T-helper 22 cell (primary cell): ENCODE results near the gene CHI3L2.
A peak's percentile ranks its signal among the peaks of the same experiment; 100 is the strongest.

Experiments
- DNase-seq: peaks from one replicate; pipeline ENCODE4 v3.0.0-alpha.2; 2020; ENCODE audit warnings: low read depth

The CHI3L2 gene, protein sequence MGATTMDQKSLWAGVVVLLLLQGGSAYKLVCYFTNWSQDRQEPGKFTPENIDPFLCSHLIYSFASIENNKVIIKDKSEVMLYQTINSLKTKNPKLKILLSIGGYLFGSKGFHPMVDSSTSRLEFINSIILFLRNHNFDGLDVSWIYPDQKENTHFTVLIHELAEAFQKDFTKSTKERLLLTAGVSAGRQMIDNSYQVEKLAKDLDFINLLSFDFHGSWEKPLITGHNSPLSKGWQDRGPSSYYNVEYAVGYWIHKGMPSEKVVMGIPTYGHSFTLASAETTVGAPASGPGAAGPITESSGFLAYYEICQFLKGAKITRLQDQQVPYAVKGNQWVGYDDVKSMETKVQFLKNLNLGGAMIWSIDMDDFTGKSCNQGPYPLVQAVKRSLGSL

DNA sequence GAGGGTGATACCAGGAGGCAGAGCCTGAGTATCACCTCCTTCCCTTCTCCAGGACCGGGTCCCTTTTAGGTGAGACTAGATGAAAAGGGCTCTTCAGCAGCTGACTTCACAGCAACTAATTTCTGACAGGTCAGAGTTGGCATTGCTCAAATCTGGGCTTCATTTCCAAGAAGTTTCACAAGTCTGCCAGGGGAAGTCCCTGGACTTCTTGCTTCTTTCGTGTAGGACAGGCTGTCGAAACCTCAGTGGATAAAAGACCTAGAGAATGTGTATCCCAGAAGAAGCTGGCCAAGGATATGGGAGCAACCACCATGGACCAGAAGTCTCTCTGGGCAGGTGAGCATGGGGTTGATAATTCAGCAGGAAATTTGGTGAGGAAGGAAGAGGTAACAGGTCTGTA lies at the start of gene CHI3L2:
Gene CHI3L2, plus strand, starts transcription at position 280 of the 400 bp plus-strand sequence. Its CDS starts 17 bp downstream, at position 297.
- DNase-seq: no peak

DNA sequence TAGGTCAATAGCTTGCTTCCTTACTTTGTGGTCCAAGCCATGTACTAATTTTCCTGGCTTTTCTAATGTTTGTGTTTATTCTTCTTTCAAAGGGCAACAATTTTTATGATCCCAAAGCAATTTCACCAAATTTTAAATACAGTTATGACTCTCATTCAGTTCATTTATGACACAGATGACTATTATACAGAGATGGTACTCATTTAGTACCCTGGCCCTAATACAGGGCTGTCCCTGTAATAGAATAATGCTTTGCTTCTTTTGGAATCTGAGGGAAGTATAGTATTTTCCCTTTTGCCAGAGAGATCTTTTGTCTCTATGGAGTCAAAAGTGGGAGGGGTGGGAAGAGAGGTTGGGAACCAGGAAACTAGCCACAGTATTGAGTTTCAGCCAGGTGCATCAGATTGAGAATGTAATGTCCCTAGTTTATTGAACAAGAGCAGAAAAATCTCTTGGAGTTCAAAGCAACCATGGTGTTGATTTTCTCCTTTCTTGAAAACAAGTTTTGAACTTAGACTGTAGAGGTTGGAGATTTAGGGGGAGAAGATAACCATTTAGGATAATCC lies 47.5 kb upstream of the CHI3L2 start:
- no peak for DNase-seq

DNA sequence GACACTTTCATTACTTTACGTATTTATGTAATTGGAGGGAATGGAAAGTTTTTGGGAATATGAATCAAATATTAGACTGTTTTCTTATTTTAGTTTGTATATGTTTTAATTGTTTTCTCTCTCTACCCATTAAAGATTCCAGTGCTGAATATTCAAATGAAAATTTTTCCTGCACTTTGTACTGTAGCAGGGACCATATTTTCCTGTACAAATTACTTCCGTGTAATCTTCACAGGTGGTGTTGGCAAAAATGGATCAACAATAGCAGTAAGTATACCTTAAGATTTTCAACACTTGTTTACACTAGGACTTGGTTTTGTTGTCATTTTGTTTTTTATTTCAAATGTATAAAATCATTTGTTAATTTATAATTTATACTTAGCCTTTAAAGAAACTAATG lies 45.5 kb upstream of the CHI3L2 start:
- DNase-seq: no peak

DNA sequence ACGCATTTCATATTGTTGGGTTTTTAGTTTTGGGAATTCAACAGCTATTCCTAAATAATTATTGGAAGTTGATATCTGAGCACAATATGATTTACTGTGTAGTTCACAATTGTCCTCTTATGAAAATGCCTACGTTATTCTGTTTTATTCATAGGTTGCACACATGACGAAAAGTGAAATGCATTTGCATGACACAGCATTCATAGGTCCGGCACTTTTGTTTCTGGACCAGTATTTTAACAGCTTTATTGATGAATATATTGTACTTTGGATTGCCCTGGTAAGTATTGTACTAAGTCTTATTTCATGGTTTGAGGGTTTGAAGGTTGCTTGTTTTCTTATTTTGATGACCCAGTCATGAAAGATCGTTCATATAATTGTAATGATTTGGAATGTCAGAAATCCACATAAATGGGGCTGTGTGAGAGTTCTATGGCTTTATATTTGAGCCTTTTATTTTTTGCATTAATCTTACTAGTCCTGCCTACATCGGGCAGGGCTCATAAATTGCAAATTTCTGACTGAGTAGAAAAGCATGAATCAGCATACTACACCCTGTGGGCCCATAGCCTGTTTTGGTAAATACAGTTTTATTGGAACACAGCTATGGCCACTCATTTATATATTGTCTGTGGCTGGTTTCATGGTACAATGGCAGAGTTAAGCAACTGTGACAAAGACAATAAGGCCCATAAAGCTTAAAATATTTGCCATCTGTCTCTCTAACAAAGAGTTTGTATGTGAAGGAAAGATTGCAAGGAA lies 44.0 kb upstream of the CHI3L2 start:
- no peak for DNase-seq

DNA sequence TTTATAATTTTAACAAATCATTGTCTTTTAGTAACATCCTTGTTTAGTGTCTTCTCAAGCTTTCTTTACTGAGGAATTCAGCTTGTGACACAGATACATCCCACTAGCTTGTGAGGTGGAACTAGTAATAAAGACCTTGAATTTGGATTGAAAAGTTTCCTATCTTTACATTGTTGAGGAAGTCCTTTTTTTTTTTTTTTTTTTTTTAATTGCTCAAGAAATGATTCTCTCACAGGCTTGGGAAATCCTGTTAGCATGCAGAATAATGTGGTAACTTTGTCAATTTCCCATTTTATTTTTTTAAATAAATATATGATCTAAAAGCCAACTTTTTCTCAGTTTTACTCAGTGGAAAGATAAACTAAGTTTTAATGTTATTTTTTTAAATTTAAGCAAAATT lies 42.9 kb upstream of the CHI3L2 start:
- no peak for DNase-seq

DNA sequence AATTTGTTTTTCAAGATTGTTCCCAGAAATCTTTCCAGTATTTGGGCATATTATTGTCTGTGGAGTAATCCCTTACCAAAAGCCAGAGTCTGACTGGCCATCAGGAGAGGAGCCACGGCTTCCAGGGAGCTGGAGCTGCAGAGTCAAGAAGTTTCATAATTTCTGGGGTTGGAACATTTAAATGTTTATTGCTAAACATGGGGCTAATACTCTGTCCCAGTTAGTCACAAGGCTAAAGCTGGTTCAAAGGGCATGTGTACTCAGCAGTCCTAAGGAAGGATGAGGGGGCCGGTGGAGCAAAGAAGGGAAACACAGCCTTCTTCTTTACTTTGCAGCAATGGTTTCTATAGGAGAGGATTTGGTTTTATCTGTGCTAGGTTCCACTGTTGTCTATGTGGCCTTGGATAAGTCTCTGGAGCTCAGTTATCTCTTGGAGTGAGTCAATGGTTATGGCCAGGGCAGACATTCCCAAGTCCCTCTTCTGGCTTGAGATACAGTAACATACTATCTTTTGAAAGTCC lies 36.5 kb upstream of the CHI3L2 start:
- DNase-seq: no peak

DNA sequence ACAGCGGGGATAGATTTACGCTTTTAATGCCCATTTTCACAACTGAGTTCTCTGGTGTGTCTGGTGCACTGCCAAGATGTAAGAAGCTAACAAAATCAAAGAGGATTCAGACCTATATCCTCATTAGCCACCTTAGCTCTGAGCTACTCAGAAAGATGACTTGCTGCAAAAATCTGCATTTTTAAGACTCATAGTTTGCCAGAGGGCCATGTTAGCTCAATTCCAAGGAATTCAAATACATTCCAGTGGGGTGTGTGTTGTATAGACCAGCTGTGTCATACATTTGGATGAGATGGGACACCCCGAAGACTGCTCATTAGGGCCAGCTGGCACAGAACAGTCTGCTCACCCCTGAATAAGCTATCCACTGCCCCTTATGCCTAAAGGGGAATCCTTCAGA lies 36.0 kb upstream of the CHI3L2 start:
- DNase-seq: no peak

DNA sequence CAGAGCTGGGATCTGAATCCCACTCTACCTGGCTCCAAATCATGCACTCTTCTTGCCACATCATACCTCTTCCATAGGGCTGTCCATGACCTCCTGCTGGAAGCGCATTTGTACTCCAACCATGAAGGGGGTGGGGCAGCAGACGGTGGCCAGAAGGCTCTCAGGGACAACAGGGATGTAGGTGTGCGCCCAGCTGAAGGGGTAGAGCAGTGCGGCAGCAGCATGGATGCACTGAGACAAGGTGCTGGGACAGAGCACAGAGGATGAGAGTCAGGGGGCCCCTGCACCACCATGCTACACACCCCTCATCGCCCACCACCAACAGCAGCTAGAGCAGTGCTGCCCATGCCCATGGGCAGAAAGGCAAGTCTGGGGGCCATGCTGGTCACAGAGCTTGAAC lies 35.4 kb upstream of the CHI3L2 start:
- no peak for DNase-seq

DNA sequence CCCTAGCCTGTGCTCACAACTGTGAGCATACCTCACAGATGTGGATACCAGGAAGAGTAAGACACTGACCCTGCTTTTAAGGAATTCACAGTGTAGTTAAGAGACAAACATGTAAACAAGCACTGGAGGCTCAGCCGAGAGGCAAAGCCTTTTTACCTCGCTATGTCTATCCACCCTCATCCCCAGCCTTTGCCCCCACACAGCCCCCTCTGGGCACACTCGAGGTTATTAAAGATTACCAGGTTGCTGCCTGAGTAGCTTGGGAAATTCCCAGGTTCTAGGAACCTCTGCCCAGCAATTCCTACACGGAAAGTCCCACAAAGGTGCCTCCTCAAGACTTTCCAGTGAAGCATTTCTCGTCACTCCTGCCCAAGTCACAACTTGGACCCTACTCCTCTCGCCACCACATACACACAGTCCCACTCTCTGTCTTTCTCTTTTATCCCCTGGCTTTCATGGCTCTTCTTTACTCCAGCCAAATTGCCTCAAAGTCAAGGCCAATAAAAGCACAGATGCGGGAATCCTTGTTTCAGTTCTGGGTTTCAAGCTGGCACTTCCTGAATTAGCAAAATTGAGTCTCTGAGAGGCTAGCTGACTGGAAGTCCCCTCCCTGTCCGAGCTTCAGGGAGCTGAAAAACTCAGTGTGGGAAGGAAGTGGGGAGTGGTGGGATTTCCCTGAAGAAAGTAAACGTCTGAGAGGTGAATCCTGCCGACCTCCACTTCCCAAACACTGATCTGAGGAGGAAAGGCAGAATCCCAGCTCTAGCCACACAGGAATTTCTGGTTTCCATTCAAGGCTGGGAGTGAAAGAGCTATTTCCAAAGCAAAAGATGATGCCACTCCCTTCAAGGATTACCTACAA lies 34.6 kb upstream of the CHI3L2 start:
- DNase-seq: peak; percentile 36

DNA sequence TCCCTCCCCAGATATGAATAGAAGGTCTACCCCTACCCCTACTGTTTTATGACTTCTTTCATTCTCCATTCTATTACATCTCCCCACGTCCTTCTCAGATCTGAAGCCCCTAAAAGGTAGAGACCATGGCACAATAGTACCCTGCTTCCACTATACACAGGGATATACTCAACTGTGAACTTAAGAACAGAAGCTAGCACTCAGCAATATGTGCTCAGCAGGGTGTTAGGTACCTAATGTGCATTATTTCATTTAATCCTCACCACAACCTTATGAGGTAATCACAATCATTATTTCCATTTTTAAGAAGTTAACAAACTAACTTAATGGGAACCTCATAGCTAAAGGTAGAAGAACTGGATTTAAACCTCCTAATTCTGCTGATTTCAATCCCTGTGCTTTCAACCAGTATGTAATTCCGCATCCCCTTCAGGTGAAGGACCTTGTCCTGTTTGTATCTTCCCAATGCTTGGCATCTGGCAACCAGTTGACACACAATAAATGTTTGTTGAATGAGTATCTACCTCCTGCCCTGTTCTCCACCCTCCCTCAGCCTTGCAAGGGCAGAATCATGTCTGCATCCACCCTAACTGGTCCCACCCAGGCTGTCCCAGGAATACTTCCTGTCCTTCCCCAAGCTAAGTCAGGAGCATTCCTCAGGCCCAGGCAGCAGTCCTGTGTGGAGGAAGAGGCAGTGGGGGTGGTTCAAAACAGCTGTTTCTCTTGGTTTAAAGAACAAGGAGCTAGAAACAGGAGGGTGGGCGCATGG lies 33.6 kb upstream of the CHI3L2 start:
- no peak for DNase-seq

DNA sequence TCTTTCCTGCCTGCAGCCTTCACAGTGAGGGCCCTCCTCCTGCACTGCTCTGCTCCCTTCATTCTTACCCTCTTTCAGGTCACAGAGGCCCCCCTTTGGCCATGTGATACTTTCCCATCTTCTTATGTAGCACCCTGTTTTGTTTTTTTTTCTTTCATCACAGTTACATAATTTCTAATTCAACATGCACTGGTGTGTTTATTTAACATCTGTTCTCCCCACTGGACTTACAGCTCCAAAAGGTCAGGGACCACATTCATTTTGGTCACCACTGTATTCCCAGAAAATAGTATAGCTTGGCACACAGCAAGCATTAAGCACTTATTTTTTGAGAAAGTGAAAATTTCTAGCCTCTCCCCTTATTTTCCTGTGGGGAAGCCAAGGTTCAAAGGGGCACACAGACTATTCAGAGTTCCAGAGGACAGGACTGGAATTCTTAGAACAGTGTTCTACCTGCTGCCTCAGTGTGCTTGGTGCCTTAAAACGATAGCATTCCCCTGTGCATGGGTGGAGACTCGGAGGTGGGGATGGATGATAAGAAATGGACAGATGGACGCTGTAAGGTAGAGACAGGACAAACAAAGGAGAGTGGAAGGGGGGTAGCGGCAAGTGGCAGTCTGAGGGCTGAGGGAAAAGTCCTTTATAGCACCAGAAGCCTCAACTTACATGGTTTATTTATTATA lies 32.4 kb upstream of the CHI3L2 start:
- no peak for DNase-seq

DNA sequence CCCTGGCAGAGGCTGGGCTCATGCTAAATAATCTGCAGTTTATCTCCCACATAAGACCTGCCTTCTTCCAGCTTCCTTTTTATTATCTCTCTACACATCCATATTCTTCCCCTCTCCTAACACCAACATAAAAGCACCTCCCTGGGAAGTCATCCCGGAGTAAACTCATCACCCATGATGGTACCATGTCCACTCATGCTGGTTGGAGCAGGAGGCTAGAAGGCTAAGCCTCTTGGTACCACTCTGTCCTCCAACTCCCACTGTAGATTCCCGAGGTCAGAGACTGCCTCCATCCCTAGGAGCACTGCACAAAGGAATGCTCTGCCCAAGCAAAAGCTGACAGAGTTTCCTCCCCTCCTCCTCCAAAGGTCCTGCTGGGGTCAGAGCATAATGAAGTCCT lies 31.3 kb upstream of the CHI3L2 start:
- no peak for DNase-seq

DNA sequence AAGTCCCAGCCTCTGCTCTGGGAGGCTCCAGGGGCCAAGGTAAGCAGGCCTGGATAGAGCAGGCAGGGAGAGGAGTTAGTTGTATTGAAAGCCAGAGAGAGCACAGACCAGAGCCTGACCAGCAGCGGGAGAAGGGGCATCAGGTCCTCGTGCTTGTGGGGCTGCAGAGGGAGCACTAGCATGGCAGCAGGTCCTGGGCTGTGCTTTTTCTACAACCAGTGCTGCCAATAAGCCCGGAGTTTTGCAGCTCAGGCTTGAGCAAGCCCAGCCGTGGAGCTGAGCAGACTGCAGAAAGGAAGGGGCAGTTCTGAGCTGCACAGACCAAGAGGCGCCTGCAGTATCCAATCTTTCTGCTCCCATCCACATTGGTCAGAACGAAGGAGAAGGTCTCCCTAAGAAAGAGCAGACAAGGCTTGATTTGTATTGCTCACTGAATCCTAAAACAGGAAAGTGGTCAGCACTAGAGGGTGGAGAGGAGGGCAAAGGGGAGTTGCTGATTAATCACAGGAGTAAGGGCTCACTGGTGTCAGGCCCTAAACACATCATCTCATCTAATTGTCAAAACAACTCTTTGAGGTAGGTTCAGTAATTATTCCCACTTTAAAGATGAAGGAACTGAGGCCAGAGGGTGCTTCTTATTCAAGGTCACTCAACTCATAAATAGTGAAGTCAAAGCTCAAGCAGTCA lies 29.8 kb upstream of the CHI3L2 start:
- no peak for DNase-seq

DNA sequence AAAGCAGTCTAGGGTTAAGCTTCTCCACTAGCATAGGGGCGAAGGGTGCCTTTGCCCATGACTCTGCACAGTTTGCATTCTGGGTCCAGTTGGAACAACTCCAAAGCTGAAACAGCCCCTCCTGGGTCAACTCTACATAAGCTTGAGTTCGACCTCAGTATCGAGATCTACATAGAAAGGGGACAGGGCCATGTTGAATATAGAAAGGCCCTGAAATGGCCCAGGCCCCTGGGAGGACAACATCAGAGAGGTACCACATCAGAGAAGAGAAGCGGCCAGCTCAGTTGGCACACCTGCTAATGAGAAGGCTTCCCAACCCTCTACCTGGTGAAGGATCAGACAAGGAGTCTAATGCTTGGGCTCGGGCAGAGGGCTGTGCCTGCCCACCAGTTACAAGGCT lies 28.7 kb upstream of the CHI3L2 start:
- DNase-seq: no peak

DNA sequence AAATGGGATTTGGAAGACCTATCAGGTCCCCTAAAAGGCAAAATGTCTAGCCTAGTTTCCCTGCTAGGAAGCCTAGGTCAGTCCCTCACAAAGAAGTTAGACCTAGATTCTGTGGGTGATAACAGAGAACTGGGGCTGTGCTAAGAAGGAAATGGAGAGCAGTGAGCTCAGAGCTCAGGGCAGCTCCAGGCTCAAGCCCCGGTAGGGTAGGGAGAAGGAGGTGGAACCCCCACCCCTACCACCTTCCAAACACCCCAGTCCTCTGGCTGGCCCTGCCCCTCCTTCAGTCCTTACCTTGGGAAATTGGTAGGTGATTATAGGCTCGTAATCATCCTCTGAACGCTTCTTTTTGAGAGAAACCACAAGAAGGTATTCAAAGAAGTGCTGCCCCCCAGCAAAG lies 28.2 kb upstream of the CHI3L2 start:
- DNase-seq: no peak

DNA sequence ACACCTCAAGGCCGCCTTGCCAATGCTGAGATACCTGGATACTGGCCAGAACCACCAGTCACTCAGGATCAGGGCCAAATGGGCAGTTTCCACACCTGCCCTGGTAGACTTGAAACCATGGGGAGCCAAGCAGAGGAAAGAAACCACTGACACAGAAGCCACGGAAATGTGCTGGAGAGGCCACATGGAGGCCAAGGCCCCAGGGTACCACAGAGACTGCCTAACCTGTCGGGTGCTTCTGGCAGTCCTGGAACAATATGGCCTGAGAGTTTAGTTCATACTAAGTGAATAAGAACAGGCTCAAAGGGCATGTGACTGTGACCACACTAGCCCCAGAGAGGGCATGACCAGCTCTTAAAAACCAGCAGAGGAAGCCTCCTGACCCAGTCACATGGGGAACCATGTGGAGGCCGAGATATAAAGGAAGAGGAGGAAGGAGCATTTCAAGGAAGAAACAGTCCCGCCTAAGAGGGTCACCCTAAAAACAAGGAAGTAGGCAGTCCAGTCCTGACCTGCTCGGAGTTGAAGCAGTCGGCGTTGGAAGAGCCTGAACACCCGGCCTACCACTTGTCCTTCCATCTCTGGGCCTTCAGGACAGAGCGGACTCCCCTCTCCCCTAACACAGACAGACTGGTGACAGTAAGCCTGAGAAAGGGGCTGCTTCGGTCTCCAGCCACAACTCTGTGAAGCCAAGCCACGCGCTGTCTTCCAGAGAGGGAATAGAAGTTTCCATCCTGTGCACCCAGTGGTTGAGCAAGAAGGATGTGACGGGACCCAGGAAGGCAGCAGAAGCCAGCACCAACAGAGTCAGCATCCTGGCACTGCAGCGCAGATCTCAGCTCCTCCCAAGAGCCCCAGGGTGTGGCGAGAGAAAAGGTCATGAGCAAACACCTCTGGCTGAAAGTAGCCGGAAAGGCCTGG lies 27.4 kb upstream of the CHI3L2 start, which contains the start of gene DENND2D:
Gene DENND2D, minus strand, starts transcription at position 766 of the 921 bp plus-strand sequence. Its CDS starts 187 bp downstream, at position 579.
- DNase-seq: no peak

DNA sequence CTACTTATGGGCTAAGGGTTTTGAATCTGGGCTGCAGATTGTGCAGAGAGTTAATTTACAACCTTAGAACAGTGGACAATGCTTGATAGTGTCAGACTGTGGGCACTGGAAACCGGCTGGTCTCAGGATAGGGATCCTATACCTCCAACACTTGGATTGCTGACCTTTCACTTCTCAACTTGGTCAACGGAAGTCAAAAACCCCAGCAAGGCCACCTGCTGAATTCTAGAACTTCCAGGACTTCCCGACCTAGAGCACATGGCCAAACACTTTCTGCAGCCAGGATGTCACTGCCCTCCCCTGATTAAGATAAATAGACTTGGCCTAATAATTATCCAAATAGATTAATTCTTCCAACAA lies 26.7 kb upstream of the CHI3L2 start:
- DNase-seq: no peak

DNA sequence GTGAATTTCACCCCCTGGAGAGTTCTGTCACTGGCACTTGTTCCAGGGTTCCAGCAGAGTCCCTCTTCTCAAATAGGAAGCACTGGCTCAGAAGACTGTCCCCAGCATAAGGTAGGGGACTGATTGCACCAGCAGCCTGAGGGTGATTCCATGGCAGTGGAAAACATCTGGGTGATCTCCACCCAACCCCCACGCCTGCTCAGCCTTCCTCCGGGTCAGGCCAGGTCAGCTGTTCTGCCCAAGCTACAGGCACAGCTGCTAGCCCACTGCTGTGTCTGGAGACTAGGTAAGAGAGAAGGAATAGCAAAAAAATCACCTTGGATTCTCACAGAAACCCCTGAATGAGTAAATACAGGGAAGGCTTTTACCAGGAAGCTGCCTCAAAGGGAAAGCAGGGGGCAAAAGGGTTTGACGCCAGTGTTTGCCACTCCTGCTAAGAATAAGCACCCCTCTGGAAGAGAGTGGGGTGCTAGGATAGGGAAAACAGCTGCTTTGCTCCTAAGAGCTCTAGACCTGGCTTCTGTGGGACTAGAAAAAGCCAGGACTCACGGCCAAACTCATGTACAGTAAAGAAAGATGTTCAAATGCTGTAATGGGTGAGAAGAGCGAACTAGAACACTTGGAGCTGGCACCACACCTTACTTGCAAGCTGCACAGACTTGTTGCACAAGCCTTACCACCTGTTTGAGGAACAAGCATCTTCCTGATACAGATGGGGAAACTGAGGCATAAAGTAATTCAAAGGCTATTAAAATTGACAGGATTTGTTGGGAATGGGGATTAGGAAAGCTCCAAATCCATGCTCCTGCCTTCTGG lies 26.0 kb upstream of the CHI3L2 start:
- no peak for DNase-seq
